Glutamatergic neuron (in vitro differentiated cells): ENCODE data around the gene SLC2A3. TPM values are rescaled to one million over a fixed set of nuclear protein-coding genes. Genes with fewer than 3 reads are reported as not detected.
A peak's percentile ranks its signal among the peaks of the same experiment; 100 is the strongest.

Experiments
- DNase-seq: peaks from one replicate; pipeline ENCODE4 v3.0.0; 2022
- H3K27ac Mint-ChIP-seq: one replicate; pipeline ENCODE4 v1.8.0; 2020; ENCODE audit warnings: mild to moderate bottlenecking, mixed read lengths, inconsistent platforms; ENCODE audit not compliant: unreplicated experiment
- H3K27me3 Mint-ChIP-seq: one replicate; pipeline ENCODE4 v1.8.0; 2020; ENCODE audit warnings: mild to moderate bottlenecking, moderate library complexity, mixed read lengths, inconsistent platforms; ENCODE audit not compliant: unreplicated experiment
- H3K36me3 Mint-ChIP-seq: one replicate; pipeline ENCODE4 v1.8.0; 2020; ENCODE audit warnings: mild to moderate bottlenecking, mixed read lengths, inconsistent platforms; ENCODE audit not compliant: unreplicated experiment
- H3K4me1 Mint-ChIP-seq: one replicate; pipeline ENCODE4 v1.8.0; 2020; ENCODE audit warnings: mild to moderate bottlenecking, low read depth, mixed read lengths, inconsistent platforms; ENCODE audit not compliant: unreplicated experiment
- H3K4me3 Mint-ChIP-seq: one replicate; pipeline ENCODE4 v1.8.0; 2020; ENCODE audit warnings: mild to moderate bottlenecking, mixed read lengths, inconsistent platforms; ENCODE audit not compliant: unreplicated experiment
- H3K9me3 Mint-ChIP-seq: one replicate; pipeline ENCODE4 v1.8.0; 2020; ENCODE audit warnings: mild to moderate bottlenecking, moderate library complexity, mixed read lengths, inconsistent platforms; ENCODE audit not compliant: unreplicated experiment
- total RNA-seq: library from RNA; stranded (reverse); fragmentation: NEBNext Ultra II Directional; extraction: Animal tissue kit (Norgen Biotek cat#: 25700); gene quantifications from one replicate; pipeline ENCODE4 v1.2.1, GENCODE V29; 2021; ENCODE audit not compliant: unreplicated experiment
- TF ChIP-seq, protein P1 (sequence below): fragments of 200-600 bp; sonication (generic); IDR thresholded peaks from one replicate; pipeline ENCODE4 v1.5.0; 2021; ENCODE audit not compliant: partially characterized antibody, unreplicated experiment

Gene SLC2A3
- total RNA-seq, 1 donor from 2014 or later: 291 TPM

DNA sequence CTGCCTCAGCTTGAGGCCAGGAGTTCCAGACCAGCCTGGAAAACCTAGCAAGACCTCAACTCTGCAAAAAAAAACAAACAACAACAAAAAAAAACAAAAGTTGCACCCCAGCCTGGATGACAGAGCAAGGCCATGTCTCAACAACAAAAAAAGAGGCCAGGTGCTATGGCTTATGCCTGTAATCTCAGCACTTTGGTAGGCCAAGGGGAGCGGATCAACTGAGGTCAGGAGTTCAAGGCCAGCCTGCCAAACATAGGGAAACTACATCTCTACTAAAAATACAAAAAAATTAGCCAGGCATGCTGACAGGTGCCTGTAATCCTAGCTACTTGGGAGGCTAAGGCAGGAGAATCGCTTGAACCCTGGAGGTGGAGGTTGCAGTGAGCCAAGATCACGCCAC, 56.7 kb downstream of the SLC2A3 start:
- DNase-seq: no peak
- no peaks in the 10 kb centered on the region for H3K4me1 Mint-ChIP-seq
- no peaks in the 10 kb centered on the region for H3K36me3 Mint-ChIP-seq
- TF ChIP-seq, protein P1, sequence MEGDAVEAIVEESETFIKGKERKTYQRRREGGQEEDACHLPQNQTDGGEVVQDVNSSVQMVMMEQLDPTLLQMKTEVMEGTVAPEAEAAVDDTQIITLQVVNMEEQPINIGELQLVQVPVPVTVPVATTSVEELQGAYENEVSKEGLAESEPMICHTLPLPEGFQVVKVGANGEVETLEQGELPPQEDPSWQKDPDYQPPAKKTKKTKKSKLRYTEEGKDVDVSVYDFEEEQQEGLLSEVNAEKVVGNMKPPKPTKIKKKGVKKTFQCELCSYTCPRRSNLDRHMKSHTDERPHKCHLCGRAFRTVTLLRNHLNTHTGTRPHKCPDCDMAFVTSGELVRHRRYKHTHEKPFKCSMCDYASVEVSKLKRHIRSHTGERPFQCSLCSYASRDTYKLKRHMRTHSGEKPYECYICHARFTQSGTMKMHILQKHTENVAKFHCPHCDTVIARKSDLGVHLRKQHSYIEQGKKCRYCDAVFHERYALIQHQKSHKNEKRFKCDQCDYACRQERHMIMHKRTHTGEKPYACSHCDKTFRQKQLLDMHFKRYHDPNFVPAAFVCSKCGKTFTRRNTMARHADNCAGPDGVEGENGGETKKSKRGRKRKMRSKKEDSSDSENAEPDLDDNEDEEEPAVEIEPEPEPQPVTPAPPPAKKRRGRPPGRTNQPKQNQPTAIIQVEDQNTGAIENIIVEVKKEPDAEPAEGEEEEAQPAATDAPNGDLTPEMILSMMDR: no peak
- no peak overlapping the region for H3K4me3 Mint-ChIP-seq
- H3K9me3 Mint-ChIP-seq: no peaks in the 10 kb centered on the region
- no peaks in the 10 kb centered on the region for H3K27me3 Mint-ChIP-seq
- H3K27ac Mint-ChIP-seq: no peak overlapping the region

GRCh38 chr12:7877420-7877819, 58.6 kb downstream of the SLC2A3 start:
- Mint-ChIP-seq H3K4me3 (no peak overlapping the region), H3K4me1 (no peaks in the 10 kb centered on the region), H3K9me3 (no peaks in the 10 kb centered on the region), H3K27me3 (no peaks in the 10 kb centered on the region), H3K36me3 (peaks cover 4% of the 10 kb centered on the region), H3K27ac (no peak overlapping the region)
- no peak for DNase-seq
- TF ChIP-seq, protein P1: no peak

DNA sequence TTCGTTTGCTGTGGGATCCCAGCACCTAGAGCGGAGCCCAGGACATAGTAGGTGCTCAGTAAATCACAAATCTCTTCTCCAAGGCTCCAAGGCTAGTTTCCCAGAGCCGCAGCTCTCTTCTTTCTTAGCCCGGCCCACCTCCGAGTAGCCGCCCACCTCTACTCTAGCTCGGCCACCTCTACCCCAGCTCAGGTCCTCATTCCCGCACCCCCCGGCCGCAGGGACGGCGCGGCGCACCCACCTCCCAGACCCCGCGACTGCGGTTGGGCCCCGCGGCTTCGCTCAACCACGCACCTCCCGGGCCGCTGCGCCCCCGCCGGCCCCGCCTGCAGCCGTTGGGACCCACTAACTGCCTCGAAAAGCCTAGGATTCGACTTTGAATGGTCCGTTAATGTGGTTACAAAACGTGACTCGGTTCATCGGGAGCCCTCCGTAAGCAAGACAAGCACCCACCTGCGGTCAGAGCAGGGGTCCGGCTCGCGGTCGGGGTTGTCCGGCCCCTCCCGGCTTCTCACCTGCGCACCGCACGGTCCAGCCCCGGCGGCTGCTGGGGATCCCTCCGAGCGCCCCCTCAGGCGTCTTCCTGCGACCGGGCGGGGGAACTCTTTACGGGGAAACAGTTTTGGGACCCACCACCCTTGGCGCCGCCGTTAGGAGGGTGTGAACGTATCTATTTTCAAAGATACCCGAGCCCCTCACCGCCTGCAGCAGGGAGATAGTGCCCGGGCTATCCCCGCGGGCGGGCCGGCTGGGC, 63.2 kb downstream of the SLC2A3 start, which contains the start of gene SLC2A14:
Gene SLC2A14, minus strand, starts transcription at position 350 of the 754 bp plus-strand sequence. CDS start 3,035 bp downstream, outside the sequence.
- H3K36me3 Mint-ChIP-seq: peaks cover 4% of the 10 kb centered on the region
- TF ChIP-seq, protein P1: no peak
- no peaks in the 10 kb centered on the region for H3K4me1 Mint-ChIP-seq
- H3K9me3 Mint-ChIP-seq: no peaks in the 10 kb centered on the region
- peak; percentile 24 for DNase-seq
- H3K27me3 Mint-ChIP-seq: no peaks in the 10 kb centered on the region
- H3K27ac Mint-ChIP-seq: peak within 1 kb of the TSS; percentile 5
- H3K4me3 Mint-ChIP-seq: peak within 1 kb of the TSS; percentile 70

DNA sequence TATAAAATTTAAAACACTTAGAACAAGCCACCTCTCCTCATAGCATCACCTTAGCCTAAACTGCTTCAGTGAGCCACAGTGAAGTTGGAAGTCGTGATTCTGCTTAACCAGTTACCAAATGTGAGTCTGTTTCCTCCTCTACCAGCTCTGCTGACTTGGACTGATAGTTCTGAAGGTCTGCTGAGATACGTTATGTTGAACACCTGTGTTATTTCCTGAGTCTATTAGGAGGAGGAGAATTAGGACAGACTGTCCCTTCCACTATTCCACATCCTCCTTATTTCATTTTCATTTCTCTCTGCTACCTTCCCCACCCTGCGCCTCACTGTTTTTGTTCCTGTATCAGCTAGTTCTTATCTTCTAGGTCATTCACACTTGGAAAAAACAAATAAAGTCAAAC, 65.7 kb downstream of the SLC2A3 start:
- H3K4me1 Mint-ChIP-seq: no peaks in the 10 kb centered on the region
- H3K27me3 Mint-ChIP-seq: no peaks in the 10 kb centered on the region
- TF ChIP-seq, protein P1: no peak

More for the DNA sequence above, 65.7 kb downstream of the SLC2A3 start:
- Mint-ChIP-seq H3K27ac (no peak overlapping the region), H3K9me3 (no peaks in the 10 kb centered on the region), H3K36me3 (peaks cover 4% of the 10 kb centered on the region), H3K4me3 (no peak overlapping the region)
- DNase-seq: no peak

Other genes with a start within 250 kb of the SLC2A3 start
- 0.34 TPM for gene GDF3, start 240.4 kb downstream of the SLC2A3 start, total RNA-seq
- gene DPPA3, start 224.8 kb downstream of the SLC2A3 start, total RNA-seq: not detected
- gene CLEC4C, start 188.8 kb downstream of the SLC2A3 start, total RNA-seq: not detected
- not detected for gene NANOGNB, start 171.0 kb downstream of the SLC2A3 start, total RNA-seq
- 1.3 TPM for gene NANOG, start 146.8 kb downstream of the SLC2A3 start, total RNA-seq
- gene SLC2A14, start 63.3 kb downstream of the SLC2A3 start, total RNA-seq: 1.3 TPM
- 8.3 TPM for gene FOXJ2, start 96.5 kb upstream of the SLC2A3 start, total RNA-seq
- not detected for gene C3AR1, start 130.2 kb upstream of the SLC2A3 start, total RNA-seq
- gene NECAP1, start 146.1 kb upstream of the SLC2A3 start, total RNA-seq: 88.2 TPM
- gene CLEC4A, start 187.4 kb upstream of the SLC2A3 start, total RNA-seq: 0.71 TPM
- gene ZNF705A, start 220.8 kb upstream of the SLC2A3 start, total RNA-seq: not detected